ENCODE results near the gene IL10RA.
A peak's percentile ranks its signal among the peaks of the same experiment; 100 is the strongest.
"Not testable (repeated sequence)": the region's sequence is repeated elsewhere in the genome, so short reads cannot be mapped to it uniquely, and the experiment has no call there.

The IL10RA gene

DNA sequence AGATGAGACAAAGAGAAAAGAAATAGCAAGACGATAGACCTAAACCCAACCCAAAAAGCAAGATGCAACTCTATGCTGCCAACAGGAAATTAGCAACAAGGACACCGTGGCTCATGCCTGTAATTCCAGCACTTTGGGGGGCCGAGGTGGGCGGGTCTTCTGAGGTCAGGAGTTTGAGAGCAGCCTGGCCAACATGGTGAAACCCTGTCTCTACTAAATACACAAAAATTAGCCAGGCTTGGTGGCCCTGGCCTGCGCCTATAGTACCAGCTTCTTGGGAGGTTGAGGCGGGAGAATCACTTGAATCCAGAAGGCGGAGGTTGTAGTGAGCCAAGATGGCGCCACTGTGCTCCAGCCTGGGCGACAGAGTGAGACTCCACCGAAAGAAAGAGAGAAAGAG is 24.3 kb upstream of the IL10RA start:
- DNase-seq (ENCODE audit: low read depth in 2 of 2): no peak

GRCh38 chr11:117962826-117963225 is 23.4 kb upstream of the IL10RA start:
- no peak for DNase-seq (ENCODE audit: low read depth in 2 of 2)

GRCh38 chr11:117966908-117967307 is 19.3 kb upstream of the IL10RA start:
- no peak for DNase-seq (ENCODE audit: low read depth in 2 of 2)

DNA sequence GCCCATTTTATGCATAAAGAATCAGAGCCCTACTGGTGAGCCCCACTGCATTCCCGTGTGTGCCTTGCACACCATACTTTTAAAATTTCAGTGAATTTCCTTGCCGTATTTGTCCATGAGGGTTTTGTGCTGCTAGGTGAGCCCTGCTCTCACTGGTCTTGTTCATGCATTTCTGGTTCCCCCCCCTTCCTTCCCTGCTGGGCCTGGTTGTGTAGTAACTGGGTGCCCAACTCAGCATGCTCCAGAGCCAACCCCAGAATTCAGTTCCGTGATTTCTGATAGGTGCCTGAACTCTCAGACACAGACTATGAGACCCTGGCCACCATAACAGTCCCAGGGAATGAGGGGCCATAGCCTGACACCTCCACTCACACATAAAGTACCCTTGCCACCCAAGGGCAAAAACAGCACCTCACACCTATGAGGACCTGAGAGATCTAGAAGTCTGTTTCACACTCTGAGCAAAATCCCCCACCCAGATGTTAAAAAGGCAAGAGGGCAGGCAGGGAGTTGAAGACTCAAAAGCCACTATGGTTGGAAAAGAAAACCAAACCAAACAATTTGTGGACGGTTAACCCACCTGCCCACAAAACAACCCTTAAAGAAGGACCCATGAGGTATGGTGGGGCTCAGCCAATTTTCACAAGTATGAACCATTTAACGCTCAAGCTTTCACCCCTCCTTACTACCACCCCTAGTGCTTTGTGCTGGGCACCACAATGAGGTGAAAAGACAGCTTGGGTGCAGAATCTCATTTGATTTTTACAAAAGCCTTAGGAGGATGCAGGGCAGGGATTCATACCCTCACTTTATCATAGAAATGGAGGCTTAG is 16.8 kb upstream of the IL10RA start:
- DNase-seq (ENCODE audit: low read depth in 2 of 2): no peak

DNA sequence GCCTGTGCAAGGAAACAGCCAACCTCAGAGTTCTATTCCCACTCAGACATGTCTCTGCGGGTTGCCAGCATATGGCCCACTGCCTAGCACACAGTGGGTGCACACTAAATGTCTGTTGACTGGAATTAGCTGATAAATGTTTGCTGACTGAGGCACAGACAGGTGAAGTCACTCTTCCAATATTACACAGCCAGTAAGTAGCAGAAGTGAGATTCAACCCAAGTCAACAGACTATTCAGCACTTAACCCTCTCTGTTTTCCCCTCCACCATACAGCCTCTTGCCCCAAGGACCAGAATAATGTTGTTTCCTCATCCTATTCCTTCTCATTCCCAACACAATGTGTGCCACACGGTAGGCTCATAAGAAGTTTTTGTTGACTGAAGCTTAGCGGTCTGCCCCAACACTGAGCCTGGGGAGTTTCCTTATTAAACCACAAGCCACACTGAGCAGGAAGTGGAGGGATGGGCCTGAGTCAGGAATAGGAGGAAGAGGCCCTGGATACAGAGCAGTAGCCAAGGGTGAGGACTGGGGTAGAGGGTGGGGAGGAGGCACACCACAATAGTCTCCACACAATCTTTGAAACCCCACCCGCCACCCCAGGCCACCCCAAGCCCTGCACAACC is 15.7 kb upstream of the IL10RA start:
- DNase-seq (ENCODE audit: low read depth in 2 of 2): no peak

- no peak for DNase-seq (ENCODE audit: low read depth in 2 of 2)
Measured at GRCh38 chr11:117972044-117972443, 14.2 kb upstream of the IL10RA start.

DNA sequence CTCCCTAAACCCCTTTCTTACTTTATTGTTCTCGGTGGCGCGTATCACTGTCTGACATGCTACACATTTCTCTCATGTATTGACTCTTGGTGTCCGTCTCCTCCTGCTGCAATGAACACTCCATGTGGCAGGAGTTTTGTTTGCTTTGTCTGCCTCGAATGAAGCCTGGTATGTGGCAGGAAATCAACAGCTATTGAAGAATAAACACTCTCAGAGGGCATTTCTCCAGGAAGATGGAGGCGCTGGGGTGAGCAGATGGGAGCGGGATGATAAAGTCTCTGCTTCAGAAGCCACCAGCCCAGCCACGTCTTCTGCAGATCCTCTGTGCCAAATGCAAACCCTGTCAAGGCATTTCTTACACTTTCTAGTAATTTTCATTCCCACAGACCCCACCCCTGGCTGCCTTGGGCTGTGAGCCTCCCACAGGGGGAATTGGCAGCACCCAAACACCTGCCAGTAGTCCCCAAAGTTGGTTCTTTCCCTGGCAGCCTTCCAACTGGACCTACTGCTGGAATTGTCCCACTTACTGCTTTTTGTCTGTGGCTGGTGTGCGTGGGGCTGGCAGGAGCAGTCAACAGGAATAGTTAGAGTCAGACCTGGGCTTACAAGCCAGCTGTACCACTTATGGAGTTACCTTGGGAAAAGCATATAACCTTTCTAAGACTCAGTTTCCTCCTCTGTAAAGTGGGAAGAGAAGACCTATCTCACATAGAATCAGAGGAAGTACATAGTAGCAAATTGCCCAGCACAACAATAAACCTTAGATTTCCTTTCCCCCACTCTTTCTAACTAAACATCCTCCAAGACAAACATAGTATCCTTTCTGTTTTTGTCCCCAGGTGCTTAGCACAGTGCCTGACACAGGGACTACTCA is 13.3 kb upstream of the IL10RA start:
- no peak for DNase-seq (ENCODE audit: low read depth in 2 of 2)

- DNase-seq (ENCODE audit: low read depth in 2 of 2): no peak
Measured at GRCh38 chr11:117973503-117973860, 12.7 kb upstream of the IL10RA start.

DNA sequence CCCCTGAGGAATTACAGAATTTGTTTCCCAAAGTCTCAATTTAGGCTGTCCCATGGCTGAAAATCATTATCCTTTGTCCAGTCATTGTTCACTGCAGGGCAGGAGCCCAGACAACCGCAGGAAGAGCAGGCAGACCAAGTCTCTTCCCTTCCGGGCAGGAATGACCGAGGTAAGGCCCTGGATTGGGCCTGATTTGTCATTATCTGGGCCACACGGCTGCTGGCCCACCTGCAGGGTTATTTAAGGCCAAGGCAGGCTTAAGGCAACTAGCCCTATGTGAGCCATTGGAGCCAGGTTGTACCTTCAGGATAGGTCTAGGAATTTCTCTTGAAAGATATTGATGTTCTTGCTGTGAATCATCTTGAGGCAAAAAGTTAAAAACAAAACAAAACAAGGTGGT is 9.7 kb upstream of the IL10RA start:
- DNase-seq (ENCODE audit: low read depth in 2 of 2): no peak

DNA sequence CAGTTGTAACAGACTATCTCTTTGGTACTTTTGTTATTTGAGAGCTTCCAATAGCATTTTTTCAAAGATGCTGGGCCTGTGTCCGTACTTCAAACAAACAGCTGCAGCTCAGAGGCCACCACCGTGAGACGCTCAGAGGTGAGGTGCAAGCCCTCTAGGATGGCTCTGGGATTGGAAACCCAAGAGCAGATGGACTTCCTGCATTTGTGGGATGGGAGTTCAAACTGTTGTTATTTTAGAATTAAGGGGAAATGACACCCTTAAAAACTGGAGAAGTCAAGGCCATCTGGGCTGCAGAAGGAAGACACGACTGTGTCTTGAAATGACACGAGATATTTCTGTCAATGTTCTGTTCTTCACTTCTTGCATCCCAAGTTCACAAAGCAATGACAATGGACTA is 9.2 kb upstream of the IL10RA start:
- no peak for DNase-seq (ENCODE audit: low read depth in 2 of 2)

DNA sequence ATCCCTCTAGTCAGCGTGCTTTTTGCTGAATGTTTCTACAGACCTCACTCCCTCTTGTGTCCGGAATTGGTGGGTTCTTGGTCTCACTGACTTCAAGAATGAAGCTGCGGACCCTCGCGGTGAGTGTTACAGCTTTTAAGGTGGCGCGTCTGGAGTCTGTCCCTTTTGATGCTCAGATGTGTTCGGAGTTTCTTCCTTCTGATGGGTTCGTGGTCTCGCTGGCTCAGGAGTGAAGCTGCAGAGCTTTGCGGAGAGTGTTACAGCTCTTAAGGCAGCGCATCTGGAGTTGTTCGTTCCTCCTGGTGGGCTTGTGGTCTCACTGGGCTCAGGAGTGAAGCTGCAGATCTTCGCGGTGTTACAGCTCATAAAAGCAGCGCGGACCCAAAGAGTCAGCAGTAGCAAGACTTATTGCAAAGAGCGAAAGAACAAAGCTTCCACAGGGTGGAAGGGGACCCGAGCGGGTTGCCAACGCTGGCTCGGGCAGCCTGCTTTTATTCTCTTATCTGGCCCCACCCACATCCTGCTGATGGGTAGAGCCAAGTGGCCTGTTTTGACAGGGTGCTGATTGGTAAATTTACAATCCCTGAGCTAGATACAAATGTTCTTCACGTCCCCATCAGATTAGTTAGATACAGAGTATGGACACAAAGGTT is 8.5 kb upstream of the IL10RA start:
- DNase-seq (ENCODE audit: low read depth in 2 of 2): not testable (repeated sequence)

DNA sequence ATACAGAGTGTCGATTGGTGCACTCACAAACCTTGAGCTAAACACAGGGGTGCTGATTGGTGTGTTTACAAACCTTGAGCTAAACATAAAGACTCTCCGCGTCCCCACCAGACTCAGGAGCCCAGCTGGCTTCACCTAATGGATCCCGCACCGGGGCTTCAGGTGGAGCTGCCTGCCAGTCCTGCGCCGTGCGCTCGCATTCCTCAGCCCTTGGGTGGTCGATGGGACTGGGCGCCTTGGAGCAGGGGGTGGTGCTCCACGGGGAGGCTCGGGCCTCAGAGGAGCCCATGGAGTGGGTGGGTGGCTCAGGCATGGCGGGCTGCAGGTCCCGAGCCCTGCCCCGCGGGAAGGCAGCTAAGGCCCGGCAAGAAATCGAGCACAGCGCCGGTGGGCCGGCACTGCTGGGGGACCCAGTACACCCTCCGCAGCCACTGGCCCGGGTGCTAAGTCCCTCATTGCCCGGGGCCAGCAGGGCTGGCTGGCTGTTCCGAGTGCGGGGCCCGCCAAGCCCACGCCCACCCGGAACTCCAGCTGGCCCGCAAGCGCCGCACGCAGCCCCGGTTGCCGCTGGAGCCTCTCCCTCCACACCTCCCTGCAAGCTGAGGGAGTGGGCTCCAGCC is 7.8 kb upstream of the IL10RA start:
- DNase-seq (ENCODE audit: low read depth in 2 of 2): not testable (repeated sequence)

GRCh38 chr11:117978991-117979390 is 7.2 kb upstream of the IL10RA start:
- no peak for DNase-seq (ENCODE audit: low read depth in 2 of 2)

GRCh38 chr11:117979481-117980211 is 6.5 kb upstream of the IL10RA start:
- no peak for DNase-seq (ENCODE audit: low read depth in 2 of 2)

DNA sequence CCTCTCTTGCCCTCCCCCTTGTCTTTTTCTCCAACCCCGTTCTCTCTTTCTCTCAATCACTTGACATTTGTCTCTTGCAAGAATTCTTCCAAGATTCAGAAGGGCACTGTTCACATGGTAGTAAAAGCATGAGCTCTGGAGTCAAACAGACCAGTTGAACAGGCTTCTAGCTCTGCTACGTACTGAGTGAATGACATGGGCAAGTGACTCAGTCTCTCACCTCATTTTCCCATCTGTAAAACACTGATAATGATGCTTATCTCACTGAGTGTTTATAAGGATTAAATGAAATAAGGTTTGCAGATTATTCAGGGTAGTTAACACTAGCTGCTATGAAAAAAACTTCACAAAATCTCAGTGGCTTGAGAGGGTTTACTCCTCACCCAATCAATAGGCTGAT is 5.9 kb upstream of the IL10RA start:
- no peak for DNase-seq (ENCODE audit: low read depth in 2 of 2)

GRCh38 chr11:117980720-117981119 is 5.5 kb upstream of the IL10RA start:
- DNase-seq (ENCODE audit: low read depth in 2 of 2): no peak

- DNase-seq (ENCODE audit: low read depth in 2 of 2): no peak
Measured at GRCh38 chr11:117983163-117983475, 3.1 kb upstream of the IL10RA start.

GRCh38 chr11:117984476-117984875 is 1.7 kb upstream of the IL10RA start:
- no peak for DNase-seq (ENCODE audit: low read depth in 2 of 2)

GRCh38 chr11:117986981-117987574 is 884 bp downstream of the IL10RA start:
- peak in 1 of 2 donors; percentile 49 for DNase-seq (ENCODE audit: low read depth in 2 of 2)

- no peak for DNase-seq (ENCODE audit: low read depth in 2 of 2)
Measured at GRCh38 chr11:117989351-117990102, 3.3 kb downstream of the IL10RA start.

All from stimulated activated CD8-positive, alpha-beta memory T cell treated with anti-CD3 and anti-CD28 coated beads, Interleukin-7, amount 100 ng/mL, for 4 hours (primary cell).